Sigmoid colon (tissue), 4 donors: ENCODE measurements around the gene NEUROG1.

Experiments used
- CTCF ChIP-seq, 4 experiments: fragments of 450-650 bp in 3 of 4; fragments of 200-600 bp in 1 of 4; IDR thresholded peaks; one replicate each; pipeline ENCODE4 v1.5.1; 2016 to 2019; ENCODE audit warnings: antibody characterized with exemption in 4 of 4, mild to moderate bottlenecking in 3 of 4, moderate library complexity in 2 of 4
- EP300 ChIP-seq, 4 donors: sonication (generic); formaldehyde crosslinking; IDR thresholded peaks; one replicate each; pipeline ENCODE4 v1.6.1; 2017; ENCODE audit warnings: antibody characterized with exemption in 4 of 4
- POLR2A ChIP-seq, 2 donors: fragments of 450-650 bp; IDR thresholded peaks; one replicate each; pipeline ENCODE4 v1.6.1; 2016; ENCODE audit warnings: antibody characterized with exemption in 2 of 2, mild to moderate bottlenecking in 2 of 2, moderate library complexity in 2 of 2
- POLR2AphosphoS5 ChIP-seq, 4 donors: sonication (generic); formaldehyde crosslinking; IDR thresholded peaks; one replicate each; pipeline ENCODE4 v1.6.1; 2017; ENCODE audit warnings: antibody characterized with exemption in 4 of 4

- TF ChIP-seq CTCF (IDR thresholded peaks at IDR 0.05) (no peak), POLR2A (IDR thresholded peaks at IDR 0.05) (no peak), EP300 (IDR thresholded peaks at IDR 0.05) (no peak), POLR2AphosphoS5 (IDR thresholded peaks at IDR 0.05) (no peak)
Measured at GRCh38 chr5:135578305-135578684, 42.5 kb upstream of the NEUROG1 start.
